ENCODE data around the gene PTGES3.

Gene PTGES3

DNA sequence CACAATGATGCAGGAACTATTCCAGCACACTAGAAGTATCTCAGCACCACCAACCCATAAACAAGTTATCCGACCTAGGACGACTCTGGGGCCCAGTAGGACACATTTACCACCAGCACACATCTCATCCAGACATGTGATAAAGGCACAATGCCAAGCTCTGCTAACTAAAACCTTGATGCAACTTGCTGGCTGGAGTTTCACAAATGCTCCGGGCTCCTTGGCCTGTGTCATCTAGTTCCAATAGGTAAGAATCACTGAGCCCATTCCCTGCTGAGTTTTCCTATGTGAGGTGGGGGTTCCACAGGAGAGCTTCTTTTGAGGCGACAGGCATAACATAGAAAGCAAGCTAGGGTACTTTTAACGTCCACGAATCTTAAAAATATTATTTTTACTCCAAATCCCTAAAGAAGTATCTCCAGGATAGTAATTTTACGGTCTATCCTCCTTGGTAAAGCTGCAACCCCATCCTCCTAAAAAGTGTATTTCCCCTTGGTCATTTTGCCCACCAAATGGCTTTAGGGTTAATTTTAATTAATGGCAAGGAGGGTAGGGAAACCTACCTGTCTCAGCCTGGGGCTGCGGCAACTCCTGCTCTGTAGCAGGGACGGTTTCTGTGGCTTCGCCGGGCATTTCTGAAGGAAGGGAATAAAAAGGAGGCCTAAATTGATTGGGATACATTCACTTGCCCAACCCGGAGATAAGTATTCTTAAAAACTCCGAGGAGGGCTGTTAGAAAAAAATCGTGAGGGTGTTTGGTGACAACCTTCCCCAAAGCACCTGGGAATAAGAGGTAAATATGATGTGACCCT lies 36.0 kb upstream of the PTGES3 start:
- no peak for DNase-seq (ENCODE audit: low read depth)
- TF ChIP-seq, protein P1, sequence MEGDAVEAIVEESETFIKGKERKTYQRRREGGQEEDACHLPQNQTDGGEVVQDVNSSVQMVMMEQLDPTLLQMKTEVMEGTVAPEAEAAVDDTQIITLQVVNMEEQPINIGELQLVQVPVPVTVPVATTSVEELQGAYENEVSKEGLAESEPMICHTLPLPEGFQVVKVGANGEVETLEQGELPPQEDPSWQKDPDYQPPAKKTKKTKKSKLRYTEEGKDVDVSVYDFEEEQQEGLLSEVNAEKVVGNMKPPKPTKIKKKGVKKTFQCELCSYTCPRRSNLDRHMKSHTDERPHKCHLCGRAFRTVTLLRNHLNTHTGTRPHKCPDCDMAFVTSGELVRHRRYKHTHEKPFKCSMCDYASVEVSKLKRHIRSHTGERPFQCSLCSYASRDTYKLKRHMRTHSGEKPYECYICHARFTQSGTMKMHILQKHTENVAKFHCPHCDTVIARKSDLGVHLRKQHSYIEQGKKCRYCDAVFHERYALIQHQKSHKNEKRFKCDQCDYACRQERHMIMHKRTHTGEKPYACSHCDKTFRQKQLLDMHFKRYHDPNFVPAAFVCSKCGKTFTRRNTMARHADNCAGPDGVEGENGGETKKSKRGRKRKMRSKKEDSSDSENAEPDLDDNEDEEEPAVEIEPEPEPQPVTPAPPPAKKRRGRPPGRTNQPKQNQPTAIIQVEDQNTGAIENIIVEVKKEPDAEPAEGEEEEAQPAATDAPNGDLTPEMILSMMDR (IDR thresholded peaks at IDR 0.05; ENCODE audit: low read depth, low read length, missing control alignments) = no peak

DNA sequence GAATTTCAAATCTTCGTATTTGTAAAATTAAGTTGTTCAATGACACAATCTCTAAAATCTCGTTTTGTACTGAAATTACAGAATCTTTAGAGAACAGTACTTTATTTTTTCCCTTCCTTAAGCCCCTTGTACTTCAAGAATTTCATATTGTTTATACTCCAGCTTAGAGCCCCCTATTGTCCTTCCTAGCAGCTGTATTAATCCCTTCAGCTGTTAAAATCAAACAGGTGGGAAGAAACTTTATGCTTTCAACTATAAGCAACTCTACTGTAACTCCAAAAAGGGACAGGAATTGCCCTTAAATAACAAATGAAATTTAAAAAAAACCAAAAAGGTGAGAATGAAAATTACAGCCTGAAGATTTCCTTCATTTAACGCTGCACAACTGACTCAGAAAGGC lies 35.3 kb upstream of the PTGES3 start:
- TF ChIP-seq, protein P1 (IDR thresholded peaks at IDR 0.05; ENCODE audit: low read depth, low read length, missing control alignments) = no peak
- H3K4me3 ChIP-seq (ENCODE audit: low read depth, low read length) = peak overlapping the region; percentile 96
- no peak for DNase-seq (ENCODE audit: low read depth)

More for the DNA sequence above, 36.0 kb upstream of the PTGES3 start:
- H3K4me3 ChIP-seq (ENCODE audit: low read depth, low read length) = peak overlapping the region; percentile 96

DNA sequence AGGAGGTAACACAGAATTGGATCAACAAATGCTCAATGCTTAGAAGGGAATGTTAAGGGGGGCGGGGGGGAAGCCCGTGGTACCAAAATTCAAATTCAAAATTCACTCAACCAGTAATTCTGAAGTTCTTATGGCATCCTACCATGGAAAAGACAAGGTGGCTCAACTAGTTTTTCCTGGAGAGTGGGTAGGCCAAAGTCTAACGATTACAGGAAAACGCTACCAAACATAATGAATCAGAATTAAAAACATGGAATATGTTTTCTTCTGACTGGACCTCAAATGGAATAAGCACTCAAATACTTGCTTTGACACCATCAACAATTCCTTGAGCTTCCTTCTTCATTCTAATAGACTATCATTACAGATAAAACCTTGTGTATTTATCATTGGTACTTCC lies 34.7 kb upstream of the PTGES3 start:
- no peak for DNase-seq (ENCODE audit: low read depth)
- peak overlapping the region; percentile 96 for H3K4me3 ChIP-seq (ENCODE audit: low read depth, low read length)
- TF ChIP-seq, protein P1 (IDR thresholded peaks at IDR 0.05; ENCODE audit: low read depth, low read length, missing control alignments) = no peak

DNA sequence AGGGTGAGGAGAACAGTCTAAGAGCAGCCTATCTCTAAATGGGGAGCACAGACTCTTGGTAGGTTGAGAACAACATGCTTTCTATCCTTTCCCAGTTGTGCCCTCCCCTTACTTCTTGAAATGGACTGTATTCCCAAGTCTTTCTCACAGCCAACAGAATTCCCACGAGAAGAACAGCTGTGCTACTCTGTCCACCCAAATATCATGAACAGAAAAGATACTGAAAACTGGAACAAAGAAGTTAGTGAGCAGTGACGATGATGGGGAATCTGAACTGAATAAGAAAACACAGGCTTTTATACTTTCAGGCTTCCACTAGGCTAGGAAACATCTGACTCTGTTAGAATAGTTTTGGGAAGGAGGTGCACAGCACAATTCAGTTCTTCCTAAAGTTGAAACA lies 33.6 kb upstream of the PTGES3 start:
- H3K4me3 ChIP-seq (ENCODE audit: low read depth, low read length) = peak overlapping the region; percentile 8
- DNase-seq (ENCODE audit: low read depth) = no peak
- TF ChIP-seq, protein P1 (IDR thresholded peaks at IDR 0.05; ENCODE audit: low read depth, low read length, missing control alignments) = no peak

DNA sequence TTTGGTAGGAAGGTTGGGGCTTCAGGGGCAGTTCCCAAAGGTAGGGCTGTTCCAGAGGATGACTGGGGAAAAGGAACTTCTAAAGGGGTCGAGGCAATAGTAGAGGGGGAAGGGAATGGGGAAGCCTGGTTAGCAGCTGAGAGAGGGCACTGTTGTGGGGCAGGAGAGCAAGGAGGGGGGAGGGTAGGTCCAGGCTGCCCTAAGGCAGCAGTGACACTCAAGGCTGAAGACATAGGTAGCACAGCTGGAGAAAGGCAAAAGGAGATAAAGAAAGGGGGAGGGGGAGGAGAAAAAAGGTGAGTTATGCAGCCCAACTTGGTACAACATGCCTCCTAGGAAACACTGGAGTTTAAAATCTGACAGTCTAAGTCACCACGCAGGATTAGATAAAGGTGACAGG lies 33.1 kb upstream of the PTGES3 start:
- TF ChIP-seq, protein P1 (IDR thresholded peaks at IDR 0.05; ENCODE audit: low read depth, low read length, missing control alignments) = no peak
- DNase-seq (ENCODE audit: low read depth) = no peak
- no peak overlapping the region; the same call in 1 of the 2 replicates for H3K4me3 ChIP-seq (ENCODE audit: low read depth, low read length)

DNA sequence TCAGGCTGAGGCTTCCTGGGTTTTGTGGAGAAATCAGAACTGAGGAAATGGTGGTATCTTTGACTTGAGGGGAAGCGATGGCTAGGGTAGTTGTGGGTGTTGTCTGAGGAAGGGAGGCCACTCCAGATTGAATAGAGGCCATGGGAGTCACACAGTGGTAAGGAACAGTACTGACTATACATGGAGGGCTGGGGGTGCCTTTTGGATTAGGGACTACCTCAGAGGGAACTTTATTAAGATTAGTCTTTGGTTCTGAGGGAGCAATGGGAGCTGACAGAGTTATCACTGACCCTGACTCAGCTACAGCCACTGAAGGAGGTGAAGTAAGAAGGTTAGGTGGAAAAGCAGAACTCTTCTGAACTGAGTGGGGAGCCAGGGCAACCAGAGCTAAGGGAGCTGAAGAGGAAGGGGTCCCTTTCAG lies 32.7 kb upstream of the PTGES3 start:
- H3K4me3 ChIP-seq (ENCODE audit: low read depth, low read length) = no peak overlapping the region
- TF ChIP-seq, protein P1 (IDR thresholded peaks at IDR 0.05; ENCODE audit: low read depth, low read length, missing control alignments) = no peak
- no peak for DNase-seq (ENCODE audit: low read depth)

DNA sequence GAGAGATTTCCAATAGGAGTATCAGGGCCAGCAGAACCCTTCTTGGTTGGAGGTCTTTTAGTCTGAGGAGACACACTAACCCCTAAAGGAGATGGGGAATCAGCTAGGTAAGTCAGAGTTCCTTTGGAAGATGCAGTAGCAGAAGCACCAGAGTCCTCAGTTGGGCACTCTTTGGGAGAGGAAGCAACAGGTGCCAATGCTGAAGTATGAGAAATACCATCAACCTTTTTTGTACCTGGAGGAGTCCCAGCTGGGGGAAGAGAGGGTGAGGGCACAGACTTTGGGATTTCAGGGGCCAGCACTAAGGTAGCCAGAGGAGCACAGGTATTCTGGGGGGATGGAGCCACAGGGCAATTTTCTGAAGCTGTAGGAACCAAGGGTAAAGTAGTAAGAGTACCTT lies 31.0 kb upstream of the PTGES3 start:
- no peak overlapping the region for H3K4me3 ChIP-seq (ENCODE audit: low read depth, low read length)
- DNase-seq (ENCODE audit: low read depth) = no peak
- TF ChIP-seq, protein P1 (IDR thresholded peaks at IDR 0.05; ENCODE audit: low read depth, low read length, missing control alignments) = no peak
